H1 (cell line): ENCODE results near the gene DUSP2. TPM values are rescaled to one million over a fixed set of nuclear protein-coding genes. Genes with fewer than 3 reads are reported as not detected.
A peak's percentile ranks its signal among the peaks of the same experiment; 100 is the strongest.

Experiments
- CTCF ChIA-PET: fragments of 300-600 bp; sonication (Branson Sonifier 250); formaldehyde crosslinking; loops from one replicate; lab custom pipeline; 2021; ENCODE audit not compliant: partially characterized antibody; lab: Charles Lee
- POLR2A ChIA-PET: fragments of 300-600 bp; sonication (Branson Sonifier 250); formaldehyde crosslinking; loops from one replicate; lab custom pipeline; 2021; ENCODE audit warnings: inconsistent platforms; ENCODE audit not compliant: partially characterized antibody; lab: Charles Lee
- DNase-seq, 2 experiments: peaks; one replicate each; pipeline versions ENCODE4 v3.0.0 to v3.0.0-alpha.2; 2010 to 2022; ENCODE audit warnings: low spot score in 2 of 2, low read depth in 1 of 2, mixed read lengths in 1 of 2
- FAIRE-seq: peaks from 2 replicates; lab custom pipeline; 2011; peaks lifted over from hg19 to GRCh38; lab: Jason Lieb, UNC
- H2AFZ ChIP-seq: 2 replicates; pipeline ENCODE4 v1.8.1; 2012; ENCODE audit warnings: low read length, inconsistent platforms
- H2AK5ac ChIP-seq: 2 replicates; pipeline ENCODE4 v1.6.1; 2013; ENCODE audit warnings: low read depth, low read length
- H2BK120ac ChIP-seq: replicated peaks from 2 replicates; pipeline ENCODE3; 2013; ENCODE audit warnings: low read depth, low read length, inconsistent platforms
- H2BK12ac ChIP-seq: 2 replicates; pipeline ENCODE4 v1.6.1; 2013; ENCODE audit warnings: low read depth, low read length
- H2BK15ac ChIP-seq: 2 replicates; pipeline ENCODE4 v1.6.1; 2013; ENCODE audit warnings: low read length
- H2BK20ac ChIP-seq: 2 replicates; pipeline ENCODE4 v1.6.1; 2013; ENCODE audit warnings: low read length
- H2BK5ac ChIP-seq: 2 replicates; pipeline ENCODE4 v1.6.1; 2013; ENCODE audit warnings: low read depth, low read length
- H3K14ac ChIP-seq: 2 replicates; pipeline ENCODE4 v1.6.1; 2013; ENCODE audit warnings: inconsistent platforms; ENCODE audit not compliant: insufficient read length
- H3K18ac ChIP-seq: 2 replicates; pipeline ENCODE4 v1.6.1; 2013; ENCODE audit warnings: low read length; ENCODE audit errors: extremely low read depth
- H3K23ac ChIP-seq: 2 replicates; pipeline ENCODE4 v1.6.1; 2013; ENCODE audit warnings: inconsistent platforms; ENCODE audit not compliant: insufficient read length
- H3K23me2 ChIP-seq: 2 replicates; pipeline ENCODE4 v1.6.1; 2013; ENCODE audit warnings: low read depth, low read length
- H3K27ac ChIP-seq: 2 replicates; pipeline ENCODE4 v1.6.1; 2011; ENCODE audit warnings: low read depth, low read length, inconsistent platforms
- H3K27me3 ChIP-seq, 4 experiments: replicated peaks in 1 of 4; 1 replicate in 1 of 4; 2 replicates in 3 of 4; pipeline versions ENCODE4 v1.6.1 to v1.8.1; 2011 to 2013; ENCODE audit warnings: low read length in 3 of 4, mild to moderate bottlenecking in 3 of 4, inconsistent platforms in 2 of 4, mixed read lengths in 2 of 4, moderate library complexity in 1 of 4; ENCODE audit not compliant: control insufficient read depth in 3 of 4, insufficient read depth in 3 of 4; ENCODE audit errors: extremely low read depth in 1 of 4
- H3K36me3 ChIP-seq, 4 experiments: 2 replicates each; pipeline versions ENCODE4 v1.6.1 to v1.8.1; 2011 to 2013; ENCODE audit warnings: mild to moderate bottlenecking in 4 of 4, low read length in 3 of 4, moderate library complexity in 2 of 4, control low read depth in 1 of 4, inconsistent platforms in 1 of 4; ENCODE audit not compliant: insufficient read depth in 4 of 4, control insufficient read depth in 2 of 4
- H3K4ac ChIP-seq: replicated peaks from 2 replicates; pipeline ENCODE3; 2013; ENCODE audit warnings: low read length, low read depth, mixed read lengths, inconsistent platforms; ENCODE audit not compliant: insufficient read length
- H3K4me1 ChIP-seq, 4 experiments: replicated peaks in 1 of 4; 1 replicate in 1 of 4; 2 replicates in 3 of 4; pipeline versions ENCODE4 v1.6.1 to v1.8.1; 2011 to 2013; ENCODE audit warnings: low read length in 3 of 4, inconsistent platforms in 2 of 4, mixed read lengths in 1 of 4; ENCODE audit not compliant: insufficient read depth in 4 of 4, control insufficient read depth in 3 of 4
- H3K4me2 ChIP-seq, 2 experiments: 2 replicates each; pipeline versions ENCODE4 v1.6.1 to v1.8.1; 2011 to 2013; ENCODE audit warnings: low read depth in 2 of 2, low read length in 2 of 2, control low read depth in 1 of 2, inconsistent platforms in 1 of 2, mild to moderate bottlenecking in 1 of 2; ENCODE audit not compliant: insufficient read depth in 1 of 2
- H3K4me3 ChIP-seq, 4 experiments: fragments of 200-600, 300-600 bp in 1 of 4; sonication (generic), shearing (Covaris generic), sonication (Bioruptor Twin) in 1 of 4; 2 replicates each; pipeline versions ENCODE4 v1.5.1 to v1.8.1; 2011 to 2016; ENCODE audit warnings: low read length in 4 of 4, low read depth in 3 of 4, control low read depth in 2 of 4, inconsistent platforms in 2 of 4, mild to moderate bottlenecking in 2 of 4, mixed read lengths in 1 of 4, moderate library complexity in 1 of 4; ENCODE audit not compliant: insufficient read depth in 2 of 4; ENCODE audit errors: extremely low read depth in 1 of 4
- H3K56ac ChIP-seq: replicated peaks from 2 replicates; pipeline ENCODE3; 2013; ENCODE audit warnings: low read depth, mild to moderate bottlenecking, mixed read lengths, low read length, inconsistent platforms; ENCODE audit not compliant: insufficient read length
- H3K79me1 ChIP-seq: 2 replicates; pipeline ENCODE4 v1.6.1; 2013; ENCODE audit warnings: low read depth, low read length, control low read depth
- H3K79me2 ChIP-seq, 2 experiments: 2 replicates each; pipeline versions ENCODE4 v1.6.1 to v1.8.1; 2012 to 2013; ENCODE audit warnings: low read length in 2 of 2, mild to moderate bottlenecking in 2 of 2, inconsistent platforms in 1 of 2; ENCODE audit not compliant: insufficient read depth in 2 of 2, control insufficient read depth in 1 of 2
- H3K9ac ChIP-seq, 4 experiments: replicated peaks in 1 of 4; 1 replicate in 1 of 4; 2 replicates in 3 of 4; pipeline versions ENCODE4 v1.6.1 to v1.8.1; 2011 to 2013; ENCODE audit warnings: low read depth in 3 of 4, low read length in 3 of 4, control low read depth in 2 of 4, mild to moderate bottlenecking in 2 of 4, moderate library complexity in 2 of 4, inconsistent platforms in 1 of 4; ENCODE audit errors: extremely low read depth in 1 of 4
- H3K9me3 ChIP-seq, 2 experiments: 2 replicates each; pipeline versions ENCODE4 v1.6.1 to v1.8.1; 2012 to 2013; ENCODE audit warnings: mild to moderate bottlenecking in 2 of 2, moderate library complexity in 2 of 2, control low read depth in 1 of 2, inconsistent platforms in 1 of 2, low read depth in 1 of 2, low read length in 1 of 2, mixed read lengths in 1 of 2; ENCODE audit not compliant: insufficient read depth in 2 of 2
- H4K20me1 ChIP-seq, 2 experiments: replicated peaks in 1 of 2; 2 replicates each; pipeline versions ENCODE3 to v1.8.1; 2011 to 2013; ENCODE audit warnings: inconsistent platforms in 2 of 2, low read length in 2 of 2, mild to moderate bottlenecking in 1 of 2; ENCODE audit not compliant: insufficient read depth in 2 of 2, control insufficient read depth in 1 of 2
- H4K5ac ChIP-seq: 2 replicates; pipeline ENCODE4 v1.6.1; 2013; ENCODE audit warnings: low read length, low read depth, mixed read lengths, inconsistent platforms; ENCODE audit not compliant: insufficient read length
- H4K8ac ChIP-seq: 2 replicates; pipeline ENCODE4 v1.8.0; 2013; ENCODE audit warnings: mild to moderate bottlenecking, moderate library complexity, low read length, inconsistent platforms; ENCODE audit not compliant: insufficient read depth; ENCODE audit errors: extremely low read depth
- H4K91ac ChIP-seq: replicated peaks from 2 replicates; pipeline ENCODE3; 2013; ENCODE audit warnings: low read length, mixed read lengths, inconsistent platforms; ENCODE audit not compliant: insufficient read length
- POLR2AphosphoS5 ChIP-seq: IDR thresholded peaks from 2 replicates; pipeline ENCODE4 v1.6.1; 2011; ENCODE audit warnings: low read depth, low read length
- RAD21 ChIP-seq, 2 experiments: IDR thresholded peaks in 1 of 2; conservative IDR thresholded peaks in 1 of 2; 2 replicates each; pipeline ENCODE4 v1.6.1; 2011; ENCODE audit warnings: low read depth in 2 of 2, low read length in 2 of 2, improper control_type of control experiment in 1 of 2, inconsistent platforms in 1 of 2, mild to moderate bottlenecking in 1 of 2, moderate library complexity in 1 of 2
- SIN3A ChIP-seq, 2 experiments: IDR thresholded peaks in 1 of 2; conservative IDR thresholded peaks in 1 of 2; 2 replicates each; pipeline ENCODE4 v1.6.1; 2011 to 2012; ENCODE audit warnings: low read length in 2 of 2, improper control_type of control experiment in 1 of 2, low read depth in 1 of 2, mild to moderate bottlenecking in 1 of 2
- TBP ChIP-seq: IDR thresholded peaks from 2 replicates; pipeline ENCODE4 v1.6.1; 2011; ENCODE audit warnings: low read depth, low read length, improper control_type of control experiment
- WGBS, 2 experiments: shearing (Covaris generic) in 1 of 2; methylation state at CpG; one replicate each; pipeline versions ENCODE4 v1.1.6 to v1.1.7; 2013 to 2015; ENCODE audit warnings: low lambda C conversion rate in 2 of 2, mixed read lengths in 2 of 2, inconsistent platforms in 1 of 2, low coverage in 1 of 2, missing lambda C conversion rate in 1 of 2; ENCODE audit not compliant: insufficient replicate concordance in 2 of 2, insufficient coverage in 1 of 2, insufficient read length in 1 of 2; ENCODE audit errors: extremely low coverage in 1 of 2, missing lambda C conversion rate in 1 of 2; 5-methylcytosine and 5-hydroxymethylcytosine counted together
- polyA plus RNA-seq, 7 experiments: library from polyadenylated mRNA; depleted of rRNA in 3 of 7; stranded (reverse) in 5 of 7; unstranded in 2 of 7; fragments of >200 nt in 5 of 7; fragments of 200-250 nt in 2 of 7; gene quantifications; 1 replicate in 5 of 7; 2 replicates in 1 of 7; 4 replicates in 1 of 7; pipeline versions ENCODE4 v1.2.1 to v1.2.3, GENCODE V29; 2011 to 2013; ENCODE audit warnings: missing spikeins in 2 of 7, mixed read lengths in 2 of 7
- total RNA-seq: library from RNA; stranded (reverse); fragmentation: NEBNext Ultra II Directional; extraction: Animal tissue kit (Norgen Biotek cat#: 25700); gene quantifications from 2 replicates; pipeline ENCODE4 v1.2.1, GENCODE V29; 2021

Gene DUSP2
- total and polyA plus RNA-seq, 2 of the 8 experiments (the other 6 are each of a cell fraction or from before 2014, with no cell fraction given) = 10.1 to 10.4 TPM

GRCh38 chr2:96135621-96136020, 9.6 kb downstream of the DUSP2 start:
- H4K91ac ChIP-seq = no peak overlapping the region
- H3K4me1 ChIP-seq = peaks cover 0 to 13% (median 4%) of the 10 kb centered on the region in 4 experiments; a peak in 5 of 7 replicates
- H2BK120ac ChIP-seq = no peak overlapping the region
- no peaks in the 10 kb centered on the region for H3K36me3 ChIP-seq
- H2BK15ac ChIP-seq = no peak overlapping the region
- H3K23ac ChIP-seq = no peak overlapping the region
- no peak overlapping the region for H2AK5ac ChIP-seq
- H3K14ac ChIP-seq = no peak overlapping the region
- H3K9me3 ChIP-seq = no peaks in the 10 kb centered on the region
- H4K8ac ChIP-seq = peak overlapping the region; percentile 17; the same call in 1 of the 2 replicates
- H3K18ac ChIP-seq = no peak overlapping the region
- no peaks in the 10 kb centered on the region for H3K79me2 ChIP-seq
- peaks cover 0 to 2% of the 10 kb centered on the region in 2 experiments for H4K20me1 ChIP-seq
- no peak overlapping the region for H3K27ac ChIP-seq
- H3K4me2 ChIP-seq = no peak overlapping the region
- no peaks in the 10 kb centered on the region for H3K79me1 ChIP-seq
- no peak overlapping the region for H2AFZ ChIP-seq
- H3K56ac ChIP-seq = no peak overlapping the region
- ChIA-PET CTCF (interaction anchor here (0.7 to 13.4 kb wide), 5 partner anchors 15 to 143 kb away, joined by 3 to 155 read pairs (median 3); no protein-coding TSS in a partner anchor), POLR2A (no interaction called here)
- no peak overlapping the region for H2BK12ac ChIP-seq
- H3K9ac ChIP-seq = no peak overlapping the region
- DNase-seq = no peak
- H3K4ac ChIP-seq = no peak overlapping the region
- no peak overlapping the region for H4K5ac ChIP-seq
- no peaks in the 10 kb centered on the region; a peak in 1 of 7 replicates for H3K27me3 ChIP-seq
- H3K23me2 ChIP-seq = no peaks in the 10 kb centered on the region
- no peak for FAIRE-seq
- TF ChIP-seq SIN3A (conservative IDR thresholded peaks at IDR 0.05 in 1 of 2, IDR thresholded peaks at IDR 0.05 in 1 of 2; ENCODE audit: low read depth in 1 of 2, low read length in 2 of 2) (no peak), POLR2AphosphoS5 (no peak), RAD21 (IDR thresholded peaks at IDR 0.05 in 1 of 2, conservative IDR thresholded peaks at IDR 0.05 in 1 of 2; ENCODE audit: low read depth in 2 of 2, low read length in 2 of 2) (no peak), TBP (no peak)
- no peak overlapping the region for H2BK5ac ChIP-seq
- H3K4me3 ChIP-seq = no peak overlapping the region
- 81% methylated on average over 5 of the region's 5 CpGs; no CpG with 5 or more reads in 1 of the 2 experiments for WGBS, 2 experiments
- no peak overlapping the region for H2BK20ac ChIP-seq
